GM18498 (cell line): Measurements from ENCODE around the gene VSIG10L.

ENCODE experiments used
- ATAC-seq: cut with Tn5 transposase; IDR thresholded peaks from one replicate; pipeline ENCODE4 v1.9.1; 2021; ENCODE audit warnings: mild to moderate bottlenecking, moderate library complexity; ENCODE audit not compliant: unreplicated experiment

Gene VSIG10L

GRCh38 chr19:51341976-51342580, at the start of gene VSIG10L:
VSIG10L (minus strand) TSS chr19:51342139; CDS start chr19:51342124, 15 bp downstream.
- no peak for ATAC-seq

GRCh38 chr19:51391073-51391611, 49.2 kb upstream of the VSIG10L start:
- ATAC-seq, result no peak

GRCh38 chr19:51389143-51389542, 47.2 kb upstream of the VSIG10L start:
- ATAC-seq, result no peak

- no peak for ATAC-seq
Measured at GRCh38 chr19:51387924-51388389, 46.0 kb upstream of the VSIG10L start, which contains the start of gene LIM2. LIM2 (minus strand) TSS chr19:51387974; CDS start chr19:51387443, 531 bp downstream.

GRCh38 chr19:51386882-51387520, 45.1 kb upstream of the VSIG10L start:
- ATAC-seq, result no peak

- no peak for ATAC-seq
Measured at GRCh38 chr19:51382004-51382403, 40.1 kb upstream of the VSIG10L start.

- ATAC-seq, result no peak
Measured at GRCh38 chr19:51380379-51380778, 38.4 kb upstream of the VSIG10L start.

- no peak for ATAC-seq
Measured at GRCh38 chr19:51377422-51377821, 35.5 kb upstream of the VSIG10L start.

GRCh38 chr19:51375504-51376221, 33.7 kb upstream of the VSIG10L start:
- no peak for ATAC-seq

- ATAC-seq, result peak; percentile 35
Measured at GRCh38 chr19:51372649-51373504, 30.9 kb upstream of the VSIG10L start, which contains the start of gene NKG7. NKG7 (minus strand) TSS chr19:51372654; CDS start chr19:51372535, 119 bp downstream.

GRCh38 chr19:51372021-51372648, 30.2 kb upstream of the VSIG10L start:
- no peak for ATAC-seq

GRCh38 chr19:51371186-51371690, 29.3 kb upstream of the VSIG10L start:
- no peak for ATAC-seq

GRCh38 chr19:51370230-51370629, 28.3 kb upstream of the VSIG10L start:
- no peak for ATAC-seq

GRCh38 chr19:51368366-51369282, 26.7 kb upstream of the VSIG10L start, which contains the start of gene CLDND2:
CLDND2 (minus strand) TSS chr19:51369003; CDS start chr19:51368577, 426 bp downstream.
- no peak for ATAC-seq

- ATAC-seq, result peak; percentile 76
Measured at GRCh38 chr19:51367565-51368365, 25.8 kb upstream of the VSIG10L start.

- ATAC-seq, result peak; percentile 9
Measured at GRCh38 chr19:51367255-51367564, 25.3 kb upstream of the VSIG10L start.

- peak; percentile 52 for ATAC-seq
Measured at GRCh38 chr19:51366389-51367254, 24.7 kb upstream of the VSIG10L start.
